Panc1 (cell line): ENCODE results near the gene NEURL1B. TPM values are rescaled to one million over a fixed set of nuclear protein-coding genes. Genes with fewer than 3 reads are reported as not detected.

ENCODE experiments used
- ATAC-seq: fragments of 200-7000 bp; cut with Tn5 transposase; 2 replicates; pipeline ENCODE4 v1.9.1; 2020; ENCODE audit warnings: mild to moderate bottlenecking, moderate library complexity
- BruUV-seq: library from RNA; stranded (reverse); fragments of 400-500 nt; replicated peaks from 2 replicates; lab custom pipeline; 2021; lab: Mats Ljungman, UMichigan
- CTCF ChIA-PET: fragments of 300-600 bp; sonication (Branson Sonifier 250); formaldehyde crosslinking; loops from one replicate; lab custom pipeline; 2022; ENCODE audit warnings: antibody characterized with exemption; lab: Charles Lee
- POLR2A ChIA-PET: fragments of 300-600 bp; sonication (Branson Sonifier 250); formaldehyde crosslinking; loops from one replicate; lab custom pipeline; 2022; ENCODE audit warnings: antibody characterized with exemption; lab: Charles Lee
- DNase-seq: peaks from one replicate; pipeline ENCODE4 v3.0.0-alpha.2; 2010; ENCODE audit warnings: low read depth, low spot score
- H3K27ac ChIP-seq: 2 replicates; pipeline ENCODE4 v1.5.1; 2011; ENCODE audit warnings: mild to moderate bottlenecking, low read length, inconsistent platforms
- H3K27me3 ChIP-seq: fragments of 200-500 bp; sonication (Bioruptor generic); 2 replicates; pipeline ENCODE4 v1.6.0; 2014; ENCODE audit warnings: low read length, inconsistent platforms; ENCODE audit not compliant: control insufficient read depth, insufficient read depth
- H3K36me3 ChIP-seq: fragments of 200-500 bp; sonication (Bioruptor generic); 2 replicates; pipeline ENCODE4 v1.5.1; 2014; ENCODE audit warnings: inconsistent platforms, mild to moderate bottlenecking, low read length, moderate library complexity; ENCODE audit not compliant: control insufficient read depth, insufficient read depth
- H3K4me1 ChIP-seq: 2 replicates; pipeline ENCODE4 v1.5.1; 2011; ENCODE audit warnings: inconsistent platforms, mild to moderate bottlenecking, low read length, moderate library complexity; ENCODE audit not compliant: control insufficient read depth, insufficient read depth
- H3K4me3 ChIP-seq, 2 experiments: 2 replicates each; pipeline ENCODE4 v1.5.1; 2011 to 2012; ENCODE audit warnings: low read depth in 2 of 2, low read length in 2 of 2, mild to moderate bottlenecking in 2 of 2, inconsistent platforms in 1 of 2, moderate library complexity in 1 of 2
- H3K9me3 ChIP-seq: fragments of 200-500 bp; sonication (Bioruptor generic); 2 replicates; pipeline ENCODE4 v1.5.1; 2014; ENCODE audit warnings: low read depth, mild to moderate bottlenecking, inconsistent platforms, low read length, moderate library complexity; ENCODE audit not compliant: control insufficient read depth, insufficient read depth
- POLR2AphosphoS5 ChIP-seq: IDR thresholded peaks from 2 replicates; pipeline ENCODE4 v1.6.1; 2012; ENCODE audit warnings: mild to moderate bottlenecking, low read depth, low read length, moderate library complexity
- SIN3A ChIP-seq: IDR thresholded peaks from 2 replicates; pipeline ENCODE4 v1.6.1; 2012; ENCODE audit warnings: low read depth, mild to moderate bottlenecking, low read length, moderate library complexity, borderline replicate concordance; ENCODE audit not compliant: insufficient read depth
- TCF7L2 ChIP-seq: IDR thresholded peaks from 2 replicates; pipeline ENCODE4 v1.6.1; 2011; ENCODE audit warnings: mild to moderate bottlenecking, low read depth, low read length, inconsistent platforms
- in situ Hi-C: cut with HindIII; loops from 2 replicates; pipeline ENCODE4 v1.10.0; 2016; ENCODE audit warnings: low sequenced_read_pairs, low pct_unique_long_range_greater_than_20kb
- intact Hi-C: fragments of 100-400 bp; cut with micrococcal nuclease; formaldehyde crosslinking; loops from one replicate; pipeline ENCODE4 v1.10.0; 2022; ENCODE audit not compliant: unreplicated experiment
- total RNA-seq: library from RNA; stranded (reverse); gene quantifications from one replicate; pipeline ENCODE4 v1.2.1, GENCODE V29; 2021; ENCODE audit not compliant: unreplicated experiment
- TF ChIP-seq, protein P1 (sequence below), 2 experiments: IDR thresholded peaks; 2 replicates each; pipeline ENCODE4 v1.6.1; 2011 to 2012; ENCODE audit warnings: low read depth in 2 of 2, control low read depth in 1 of 2, low read length in 1 of 2, mild to moderate bottlenecking in 1 of 2, moderate library complexity in 1 of 2; ENCODE audit not compliant: insufficient read depth in 1 of 2
- TF ChIP-seq, protein P2 (sequence below): fragments of 450-650 bp; IDR thresholded peaks from 2 replicates; pipeline ENCODE4 v1.5.1; 2017; ENCODE audit warnings: mild to moderate bottlenecking

Gene NEURL1B
- total RNA-seq, 1 experiment from 2014 or later = 5.3 TPM

DNA sequence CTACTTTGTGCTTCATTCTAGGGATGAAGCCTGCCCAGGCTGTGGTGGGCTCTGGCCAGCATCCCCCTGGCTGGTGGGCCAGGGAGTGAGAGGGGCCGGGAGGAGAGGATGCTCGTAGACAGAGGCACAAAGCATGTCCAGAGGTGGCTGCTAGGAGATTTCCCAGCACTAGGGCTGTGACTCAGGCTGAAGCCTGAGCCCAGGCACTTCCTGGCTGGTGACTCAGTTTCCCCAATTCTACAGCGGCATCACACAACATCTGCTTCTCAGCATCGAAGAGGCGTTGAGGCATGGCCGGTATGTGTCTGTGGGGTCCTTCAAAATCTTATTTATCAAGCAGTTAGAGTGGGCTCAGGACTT, 74.3 kb downstream of the NEURL1B start:
- no peak overlapping the region for H3K4me3 ChIP-seq
- H3K36me3 ChIP-seq = no peaks in the 10 kb centered on the region
- ChIA-PET POLR2A (no interaction called here), CTCF (interaction anchor here (0.7 to 1.7 kb wide), 11 partner anchors 18 to 244 kb away, joined by 3 to 15 read pairs (median 4); partner anchors contain the start of genes DUSP1 and RPL26L1)
- no TSS peak for BruUV-seq
- no peaks in the 10 kb centered on the region for H3K9me3 ChIP-seq
- ATAC-seq (no peak), DNase-seq (no peak)
- peak overlapping the region; percentile 66 for H3K27ac ChIP-seq
- no peaks in the 10 kb centered on the region for H3K27me3 ChIP-seq
- intact Hi-C loops (loop anchor here (10.0 kb wide), 2 partner anchors 149 to 189 kb away; no protein-coding TSS in a partner anchor), in situ Hi-C loops (no loop called here)
- peaks cover 45% of the 10 kb centered on the region for H3K4me1 ChIP-seq
- TF ChIP-seq POLR2AphosphoS5 = no peak
- TF ChIP-seq, protein P1, sequence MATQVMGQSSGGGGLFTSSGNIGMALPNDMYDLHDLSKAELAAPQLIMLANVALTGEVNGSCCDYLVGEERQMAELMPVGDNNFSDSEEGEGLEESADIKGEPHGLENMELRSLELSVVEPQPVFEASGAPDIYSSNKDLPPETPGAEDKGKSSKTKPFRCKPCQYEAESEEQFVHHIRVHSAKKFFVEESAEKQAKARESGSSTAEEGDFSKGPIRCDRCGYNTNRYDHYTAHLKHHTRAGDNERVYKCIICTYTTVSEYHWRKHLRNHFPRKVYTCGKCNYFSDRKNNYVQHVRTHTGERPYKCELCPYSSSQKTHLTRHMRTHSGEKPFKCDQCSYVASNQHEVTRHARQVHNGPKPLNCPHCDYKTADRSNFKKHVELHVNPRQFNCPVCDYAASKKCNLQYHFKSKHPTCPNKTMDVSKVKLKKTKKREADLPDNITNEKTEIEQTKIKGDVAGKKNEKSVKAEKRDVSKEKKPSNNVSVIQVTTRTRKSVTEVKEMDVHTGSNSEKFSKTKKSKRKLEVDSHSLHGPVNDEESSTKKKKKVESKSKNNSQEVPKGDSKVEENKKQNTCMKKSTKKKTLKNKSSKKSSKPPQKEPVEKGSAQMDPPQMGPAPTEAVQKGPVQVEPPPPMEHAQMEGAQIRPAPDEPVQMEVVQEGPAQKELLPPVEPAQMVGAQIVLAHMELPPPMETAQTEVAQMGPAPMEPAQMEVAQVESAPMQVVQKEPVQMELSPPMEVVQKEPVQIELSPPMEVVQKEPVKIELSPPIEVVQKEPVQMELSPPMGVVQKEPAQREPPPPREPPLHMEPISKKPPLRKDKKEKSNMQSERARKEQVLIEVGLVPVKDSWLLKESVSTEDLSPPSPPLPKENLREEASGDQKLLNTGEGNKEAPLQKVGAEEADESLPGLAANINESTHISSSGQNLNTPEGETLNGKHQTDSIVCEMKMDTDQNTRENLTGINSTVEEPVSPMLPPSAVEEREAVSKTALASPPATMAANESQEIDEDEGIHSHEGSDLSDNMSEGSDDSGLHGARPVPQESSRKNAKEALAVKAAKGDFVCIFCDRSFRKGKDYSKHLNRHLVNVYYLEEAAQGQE (IDR thresholded peaks at IDR 0.05; ENCODE audit: insufficient read depth in 1 of 2, low read depth in 2 of 2, low read length in 1 of 2) = no peak
- TF ChIP-seq, protein P2, sequence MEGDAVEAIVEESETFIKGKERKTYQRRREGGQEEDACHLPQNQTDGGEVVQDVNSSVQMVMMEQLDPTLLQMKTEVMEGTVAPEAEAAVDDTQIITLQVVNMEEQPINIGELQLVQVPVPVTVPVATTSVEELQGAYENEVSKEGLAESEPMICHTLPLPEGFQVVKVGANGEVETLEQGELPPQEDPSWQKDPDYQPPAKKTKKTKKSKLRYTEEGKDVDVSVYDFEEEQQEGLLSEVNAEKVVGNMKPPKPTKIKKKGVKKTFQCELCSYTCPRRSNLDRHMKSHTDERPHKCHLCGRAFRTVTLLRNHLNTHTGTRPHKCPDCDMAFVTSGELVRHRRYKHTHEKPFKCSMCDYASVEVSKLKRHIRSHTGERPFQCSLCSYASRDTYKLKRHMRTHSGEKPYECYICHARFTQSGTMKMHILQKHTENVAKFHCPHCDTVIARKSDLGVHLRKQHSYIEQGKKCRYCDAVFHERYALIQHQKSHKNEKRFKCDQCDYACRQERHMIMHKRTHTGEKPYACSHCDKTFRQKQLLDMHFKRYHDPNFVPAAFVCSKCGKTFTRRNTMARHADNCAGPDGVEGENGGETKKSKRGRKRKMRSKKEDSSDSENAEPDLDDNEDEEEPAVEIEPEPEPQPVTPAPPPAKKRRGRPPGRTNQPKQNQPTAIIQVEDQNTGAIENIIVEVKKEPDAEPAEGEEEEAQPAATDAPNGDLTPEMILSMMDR = no peak

DNA sequence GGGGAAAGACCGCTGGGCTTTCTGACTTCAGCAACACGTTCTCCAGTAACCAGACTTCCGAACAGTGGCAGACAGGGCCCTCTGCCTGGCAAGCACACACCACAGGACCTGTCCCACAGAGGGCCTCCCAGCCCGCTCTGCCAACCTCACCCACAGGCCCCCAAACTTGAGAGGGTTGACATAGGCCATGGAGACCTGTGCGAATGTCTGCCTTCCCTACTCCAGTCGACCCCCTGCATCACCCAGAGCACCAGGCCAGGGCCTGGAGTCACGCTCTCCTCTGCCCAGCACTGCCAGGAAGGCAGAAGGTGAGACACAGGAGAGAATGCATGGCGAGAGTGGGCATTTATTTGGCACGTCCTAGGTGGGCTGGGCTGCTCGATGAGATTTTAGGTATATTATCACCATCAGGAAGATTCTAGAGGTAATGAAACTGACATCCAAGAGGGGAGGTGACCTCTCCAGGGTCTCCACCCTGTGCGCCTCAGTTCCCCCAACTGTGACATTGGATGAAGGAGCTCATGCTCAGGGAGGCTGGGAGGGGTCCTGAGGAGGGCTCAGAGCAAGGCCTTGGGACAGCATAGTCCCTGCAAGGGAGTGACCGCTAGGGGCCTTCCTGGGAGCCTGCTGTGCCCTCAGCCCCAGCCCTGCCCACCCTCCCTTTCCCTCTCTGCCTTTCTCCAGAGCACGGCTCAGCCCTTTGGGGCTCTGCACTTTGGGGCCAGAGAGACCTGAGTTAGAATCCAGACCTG, 75.0 kb downstream of the NEURL1B start:
- CTCF ChIA-PET = interaction anchor here (0.6 to 1.2 kb wide), 4 partner anchors 13 to 216 kb away, joined by 3 to 14 read pairs (median 4); no protein-coding TSS in a partner anchor
- POLR2A ChIA-PET = no interaction called here
- Histone ChIP-seq H3K9me3 (no peaks in the 10 kb centered on the region), H3K27me3 (no peaks in the 10 kb centered on the region), H3K27ac (peak overlapping the region; percentile 66), H3K36me3 (no peaks in the 10 kb centered on the region), H3K4me1 (peaks cover 45% of the 10 kb centered on the region), H3K4me3 (no peak overlapping the region)
- TF ChIP-seq TCF7L2 (no peak), SIN3A (no peak), POLR2AphosphoS5 (no peak)
- TF ChIP-seq, protein P1 (IDR thresholded peaks at IDR 0.05; ENCODE audit: insufficient read depth in 1 of 2, low read depth in 2 of 2, low read length in 1 of 2) = no peak
- TF ChIP-seq, protein P2 = no peak
- in situ Hi-C loops = no loop called here
- BruUV-seq = no TSS peak
- peak; percentile 49 for ATAC-seq
- intact Hi-C loops = loop anchor here (2.0 to 10.0 kb wide), 3 partner anchors 55 to 189 kb away; partner anchors contain the start of gene DUSP1
- no peak for DNase-seq
